Measurements from ENCODE around the gene KIF23. TPM values are rescaled to one million over a fixed set of nuclear protein-coding genes. Genes with fewer than 3 reads are reported as not detected.

KIF23 gene
- total RNA-seq, 1 donor from 2014 or later = 193 TPM

GRCh38 chr15:69450968-69451695, 37.0 kb downstream of the KIF23 start:
- Histone ChIP-seq H3K9ac (no peak overlapping the region), H3K79me2 (ENCODE audit: low read depth) (peaks cover 35% of the 10 kb centered on the region), H3K4me1 (peaks cover 12% of the 10 kb centered on the region), H3K9me3 (ENCODE audit: low read depth) (no peaks in the 10 kb centered on the region), H3F3A (ENCODE audit: low read depth) (peaks cover 52% of the 10 kb centered on the region), H4K20me1 (ENCODE audit: low read depth) (peaks cover 34% of the 10 kb centered on the region), H2AFZ (replicated peaks) (no peak overlapping the region), H3K27ac (no peak overlapping the region), H3K36me3 (peaks cover 30% of the 10 kb centered on the region), H3K4me2 (peak overlapping the region; percentile 87), H3K4me3 (no peak overlapping the region), H3K27me3 (no peaks in the 10 kb centered on the region)
- TF ChIP-seq, protein P1, sequence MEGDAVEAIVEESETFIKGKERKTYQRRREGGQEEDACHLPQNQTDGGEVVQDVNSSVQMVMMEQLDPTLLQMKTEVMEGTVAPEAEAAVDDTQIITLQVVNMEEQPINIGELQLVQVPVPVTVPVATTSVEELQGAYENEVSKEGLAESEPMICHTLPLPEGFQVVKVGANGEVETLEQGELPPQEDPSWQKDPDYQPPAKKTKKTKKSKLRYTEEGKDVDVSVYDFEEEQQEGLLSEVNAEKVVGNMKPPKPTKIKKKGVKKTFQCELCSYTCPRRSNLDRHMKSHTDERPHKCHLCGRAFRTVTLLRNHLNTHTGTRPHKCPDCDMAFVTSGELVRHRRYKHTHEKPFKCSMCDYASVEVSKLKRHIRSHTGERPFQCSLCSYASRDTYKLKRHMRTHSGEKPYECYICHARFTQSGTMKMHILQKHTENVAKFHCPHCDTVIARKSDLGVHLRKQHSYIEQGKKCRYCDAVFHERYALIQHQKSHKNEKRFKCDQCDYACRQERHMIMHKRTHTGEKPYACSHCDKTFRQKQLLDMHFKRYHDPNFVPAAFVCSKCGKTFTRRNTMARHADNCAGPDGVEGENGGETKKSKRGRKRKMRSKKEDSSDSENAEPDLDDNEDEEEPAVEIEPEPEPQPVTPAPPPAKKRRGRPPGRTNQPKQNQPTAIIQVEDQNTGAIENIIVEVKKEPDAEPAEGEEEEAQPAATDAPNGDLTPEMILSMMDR (IDR thresholded peaks at IDR 0.05) = no peak
- TF ChIP-seq EZH2phosphoT487 (IDR thresholded peaks at IDR 0.05) = no peak
- TF ChIP-seq EZH2 (IDR thresholded peaks at IDR 0.05) = no peak
- Mint-ChIP-seq H3K9me3 (no peaks in the 10 kb centered on the region), H3K27ac (no peak overlapping the region), H3K36me3 (peaks cover 16% of the 10 kb centered on the region), H3K4me1 (peaks cover 32% of the 10 kb centered on the region), H3K27me3 (ENCODE audit: insufficient read depth, low read depth) (peaks cover 2% of the 10 kb centered on the region), H3K4me3 (peak overlapping the region; percentile 94)
- no peak for DNase-seq (ENCODE audit: low spot score)

- Mint-ChIP-seq H3K4me3 (peak overlapping the region; percentile 94), H3K4me1 (peaks cover 32% of the 10 kb centered on the region), H3K36me3 (peaks cover 14% of the 10 kb centered on the region), H3K27me3 (ENCODE audit: insufficient read depth, low read depth) (peaks cover 2% of the 10 kb centered on the region), H3K27ac (peak overlapping the region; percentile 98), H3K9me3 (no peaks in the 10 kb centered on the region)
- Histone ChIP-seq H3K9ac (peak overlapping the region; percentile 32), H3K27ac (peak overlapping the region; percentile 57), H2AFZ (replicated peaks) (peak overlapping the region; percentile 60), H3K4me3 (peak overlapping the region; percentile 79), H3K4me2 (peak overlapping the region; percentile 87), H3K4me1 (peaks cover 12% of the 10 kb centered on the region), H3K36me3 (peaks cover 24% of the 10 kb centered on the region), H3K27me3 (no peaks in the 10 kb centered on the region), H3K79me2 (ENCODE audit: low read depth) (peaks cover 37% of the 10 kb centered on the region), H3K9me3 (ENCODE audit: low read depth) (no peaks in the 10 kb centered on the region), H4K20me1 (ENCODE audit: low read depth) (peaks cover 39% of the 10 kb centered on the region), H3F3A (ENCODE audit: low read depth) (peaks cover 52% of the 10 kb centered on the region)
- DNase-seq (ENCODE audit: low spot score) = peak; percentile 32
- TF ChIP-seq, protein P1 (IDR thresholded peaks at IDR 0.05) = no peak
- no peak for TF ChIP-seq EZH2 (IDR thresholded peaks at IDR 0.05)
- TF ChIP-seq EZH2phosphoT487 (IDR thresholded peaks at IDR 0.05) = no peak
These were observed 38.0 kb downstream of the KIF23 start for GRCh38 chr15:69451951-69452691.

DNA sequence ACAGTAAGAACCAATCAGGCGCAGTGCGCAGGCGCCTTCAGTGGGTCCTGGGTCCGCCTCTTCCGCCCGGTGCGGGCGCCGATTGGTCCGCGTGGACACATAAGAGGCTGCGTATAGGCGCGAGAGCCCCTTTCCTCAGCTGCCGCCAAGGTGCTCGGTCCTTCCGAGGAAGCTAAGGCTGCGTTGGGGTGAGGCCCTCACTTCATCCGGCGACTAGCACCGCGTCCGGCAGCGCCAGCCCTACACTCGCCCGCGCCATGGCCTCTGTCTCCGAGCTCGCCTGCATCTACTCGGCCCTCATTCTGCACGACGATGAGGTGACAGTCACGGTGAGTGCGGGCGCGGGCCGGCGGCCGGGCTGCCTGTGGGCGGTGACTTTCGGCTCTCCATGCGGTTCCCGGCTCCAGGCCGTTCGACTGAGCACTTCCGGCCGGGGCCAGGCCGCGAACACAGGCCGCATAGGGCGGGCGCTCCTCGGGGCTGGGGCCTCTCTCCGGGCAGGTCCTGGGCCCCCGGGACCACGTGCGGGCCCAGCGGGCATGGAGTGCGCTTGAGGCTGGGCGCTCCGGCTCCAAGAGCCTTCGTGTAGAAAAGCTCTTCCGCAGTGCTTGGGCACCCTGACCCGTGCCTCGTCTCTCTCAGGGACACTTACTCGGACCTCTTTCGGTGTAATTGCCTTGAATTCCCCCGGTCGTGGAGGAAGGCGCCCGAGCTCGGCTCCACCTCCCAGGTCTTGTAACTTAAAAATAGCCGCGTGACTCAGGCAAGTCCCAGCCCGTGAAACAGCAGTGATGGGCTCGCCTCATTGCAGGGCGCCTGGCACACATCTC, 38.8 kb downstream of the KIF23 start, which contains the start of gene RPLP1:
RPLP1 (plus strand) TSS at position 127 of the 830 bp plus-strand sequence; CDS start at position 258, 131 bp downstream.
- peak within 1 kb of the TSS; percentile 57 for H3K27ac ChIP-seq
- peaks cover 17% of the 10 kb centered on the region for H3K36me3 ChIP-seq
- peak within 1 kb of the TSS; percentile 71 for H3K9ac ChIP-seq
- H3K27me3 Mint-ChIP-seq (ENCODE audit: insufficient read depth, low read depth) = peaks cover 2% of the 10 kb centered on the region
- peaks cover 12% of the 10 kb centered on the region for H3K4me1 ChIP-seq
- peak within 1 kb of the TSS; percentile 79 for H3K4me3 ChIP-seq
- peaks cover 55% of the 10 kb centered on the region for H3F3A ChIP-seq (ENCODE audit: low read depth)
- peaks cover 37% of the 10 kb centered on the region for H3K79me2 ChIP-seq (ENCODE audit: low read depth)
- no peak for TF ChIP-seq EZH2 (IDR thresholded peaks at IDR 0.05)
- TF ChIP-seq, protein P1 (IDR thresholded peaks at IDR 0.05) = no peak
- no peak for TF ChIP-seq EZH2phosphoT487 (IDR thresholded peaks at IDR 0.05)
- peaks cover 32% of the 10 kb centered on the region for H3K4me1 Mint-ChIP-seq
- peaks cover 20% of the 10 kb centered on the region for H3K36me3 Mint-ChIP-seq
- H2AFZ ChIP-seq (replicated peaks) = peak within 1 kb of the TSS; percentile 60
- H3K9me3 Mint-ChIP-seq = no peaks in the 10 kb centered on the region
- H3K4me3 Mint-ChIP-seq = peak within 1 kb of the TSS; percentile 94
- no peaks in the 10 kb centered on the region for H3K27me3 ChIP-seq
- peak; percentile 98 for DNase-seq (ENCODE audit: low spot score)
- no peaks in the 10 kb centered on the region for H3K9me3 ChIP-seq (ENCODE audit: low read depth)
- peak within 1 kb of the TSS; percentile 98 for H3K27ac Mint-ChIP-seq
- peak within 1 kb of the TSS; percentile 87 for H3K4me2 ChIP-seq
- peaks cover 39% of the 10 kb centered on the region for H4K20me1 ChIP-seq (ENCODE audit: low read depth)
